Effector CD4-positive, alpha-beta T cell (primary cell): ENCODE data around the gene SNX22. TPM values are rescaled to one million over a fixed set of nuclear protein-coding genes. Genes with fewer than 3 reads are reported as not detected.
"Not testable (repeated sequence)": the region's sequence is repeated elsewhere in the genome, so short reads cannot be mapped to it uniquely, and the experiment has no call there.

Experiments used
- DNase-seq: peaks from one replicate; pipeline ENCODE4 v3.0.0-alpha.2; 2020
- total RNA-seq: gene quantifications from one replicate; lab custom pipeline; 2026; lab: John Stamatoyannopoulos, UW

The SNX22 gene
- total RNA-seq, result not detected

- no peak for DNase-seq
Measured at GRCh38 chr15:64151727-64152506, at the start of gene SNX22. Gene SNX22, plus strand, starts transcription at chr15:64151731. Its CDS starts 45 bp downstream, at chr15:64151776.

GRCh38 chr15:64102497-64102896 lies 49.0 kb upstream of the SNX22 start:
- no peak for DNase-seq

DNA sequence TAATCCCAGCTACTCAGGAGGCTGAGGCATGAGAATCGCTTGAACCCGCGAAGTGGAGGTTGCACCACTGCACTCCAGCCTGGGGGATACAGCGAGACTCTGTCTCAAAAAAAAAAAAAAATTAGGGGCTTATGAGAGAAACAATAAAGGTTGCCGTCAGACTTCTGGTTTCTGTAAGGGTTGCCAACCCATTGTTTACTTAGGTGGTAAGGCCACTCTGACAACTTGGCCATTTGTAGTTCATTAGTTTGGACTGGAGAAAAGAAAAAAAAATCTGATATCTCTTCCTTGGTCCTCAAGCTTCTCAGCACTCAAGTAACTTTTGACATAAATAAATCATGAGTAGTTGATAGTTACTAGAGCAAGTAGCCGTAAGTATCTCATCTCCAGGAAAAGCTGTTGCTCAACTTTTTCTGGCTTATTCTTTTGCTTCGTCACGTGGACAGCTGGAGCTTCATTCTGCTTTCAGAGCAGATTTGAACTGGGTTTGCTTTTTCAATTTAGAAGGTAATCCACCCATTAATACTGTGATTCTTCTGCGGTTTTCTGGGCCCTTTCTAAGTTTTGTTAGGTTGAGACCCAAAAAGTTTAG lies 46.3 kb upstream of the SNX22 start:
- no peak for DNase-seq

DNA sequence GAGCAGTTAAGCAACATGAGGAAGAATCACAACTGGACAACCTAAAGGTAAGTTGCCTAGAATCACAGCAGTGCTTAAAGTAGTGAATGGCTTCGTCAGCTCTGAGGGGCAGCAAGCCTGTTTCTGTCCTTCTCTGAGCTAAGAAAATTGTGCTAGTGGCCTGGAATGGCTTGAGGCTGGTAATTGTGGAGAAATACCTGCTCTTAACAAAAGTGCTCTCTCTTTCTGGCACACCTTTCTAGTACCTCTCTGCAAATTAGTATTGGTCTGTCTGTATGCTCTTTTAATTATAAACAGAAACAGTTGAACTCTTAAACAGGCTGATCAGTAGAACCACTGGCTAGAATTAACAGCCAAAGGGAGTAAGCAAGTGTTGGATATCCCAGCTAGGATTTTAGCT lies 44.2 kb upstream of the SNX22 start:
- DNase-seq, result no peak

- not testable (repeated sequence) for DNase-seq
Measured at GRCh38 chr15:64110108-64110701, 41.3 kb upstream of the SNX22 start.

DNA sequence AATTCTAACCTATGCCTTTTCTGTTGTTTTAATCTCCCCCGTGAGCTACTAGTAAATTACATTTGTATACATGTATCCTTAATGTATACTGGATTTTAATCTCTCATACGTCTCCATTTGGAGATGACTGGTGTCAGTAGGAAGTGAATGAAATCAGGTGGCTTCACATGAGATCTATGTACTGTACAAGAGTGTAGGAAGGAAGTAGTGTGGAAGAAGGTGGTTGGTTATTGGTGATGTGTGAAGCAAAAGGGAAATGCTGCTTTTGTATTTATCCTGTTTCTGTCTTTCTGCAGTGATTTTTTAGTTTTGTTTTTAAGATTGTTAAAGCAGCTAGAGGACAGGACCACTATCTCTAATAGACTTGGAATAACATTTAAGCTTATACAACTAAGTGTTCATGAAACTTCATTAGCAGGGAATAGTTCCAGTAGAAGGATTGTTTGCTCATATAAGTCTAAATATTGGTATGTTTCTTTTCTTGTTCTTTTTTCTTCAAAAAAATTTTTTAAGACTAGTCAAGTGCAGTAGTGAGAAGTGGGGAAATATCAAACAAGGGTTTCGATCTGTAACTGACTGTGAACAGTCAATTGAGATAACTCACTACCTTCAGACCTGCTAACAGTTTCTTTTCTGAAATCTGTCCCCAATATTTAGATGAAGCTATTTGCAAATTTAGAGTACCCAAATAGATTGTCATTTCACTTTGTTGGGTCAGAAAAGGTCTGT lies 40.4 kb upstream of the SNX22 start:
- no peak for DNase-seq

- no peak for DNase-seq
Measured at GRCh38 chr15:64111679-64112050, 39.9 kb upstream of the SNX22 start.

GRCh38 chr15:64112073-64112772 lies 39.3 kb upstream of the SNX22 start:
- no peak for DNase-seq

DNA sequence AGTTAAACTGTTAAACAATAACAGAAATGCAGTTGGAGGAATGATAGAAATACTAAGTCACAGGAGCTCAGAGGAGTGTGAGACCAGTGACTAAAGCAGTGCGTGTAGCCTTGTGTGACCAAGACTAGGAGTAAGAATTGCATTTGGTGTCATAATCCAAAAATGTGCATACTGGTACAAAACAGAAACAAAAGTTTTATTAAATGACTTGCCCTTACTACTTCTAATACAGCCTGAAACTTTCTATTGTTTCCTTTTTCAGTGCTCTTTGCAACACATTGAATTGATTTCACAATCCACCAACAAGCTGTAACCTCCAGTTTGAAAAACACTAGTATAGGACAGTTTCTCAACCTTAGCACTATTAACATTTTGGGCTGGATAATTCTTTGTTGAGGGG lies 38.6 kb upstream of the SNX22 start:
- DNase-seq, result no peak

- no peak for DNase-seq
Measured at GRCh38 chr15:64117759-64118487, 33.6 kb upstream of the SNX22 start.

DNA sequence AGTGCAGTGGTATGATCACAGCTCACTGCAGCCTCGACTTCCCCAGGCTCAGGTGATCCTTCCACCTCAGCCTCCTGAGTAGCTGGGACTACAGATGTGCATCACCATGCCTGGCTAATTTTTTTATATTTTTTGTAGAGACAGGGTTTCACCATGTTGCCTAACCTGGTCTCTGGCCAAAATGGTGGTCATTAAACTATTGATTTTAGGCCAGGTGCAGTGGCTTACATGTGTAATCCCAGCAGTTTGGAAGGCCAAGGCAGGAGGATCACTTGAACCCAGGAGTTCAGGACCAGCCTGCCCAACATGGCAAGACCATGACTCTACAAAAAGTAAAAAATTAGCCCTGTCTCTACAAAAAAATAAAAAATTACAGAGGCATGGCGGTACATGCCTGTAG lies 31.2 kb upstream of the SNX22 start:
- DNase-seq, result not testable (repeated sequence)

DNA sequence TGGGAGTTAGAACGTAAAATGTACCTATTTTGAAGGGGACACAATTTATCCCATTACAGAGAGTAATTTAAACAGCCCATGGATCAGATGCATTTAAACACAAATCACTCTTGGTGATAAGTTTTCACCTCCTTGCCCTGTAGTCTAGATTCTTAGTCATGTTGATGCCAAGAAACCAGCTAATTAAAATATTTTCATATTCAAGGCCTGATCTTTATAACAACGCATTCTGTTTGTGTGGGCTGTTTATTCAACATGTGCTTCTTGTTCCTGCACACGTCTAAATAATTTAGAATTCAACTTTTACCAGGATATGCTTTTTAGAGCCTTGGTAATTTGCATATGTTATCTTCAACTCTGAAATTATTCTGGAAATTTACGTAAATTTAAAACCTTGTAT lies 29.9 kb upstream of the SNX22 start:
- no peak for DNase-seq

DNA sequence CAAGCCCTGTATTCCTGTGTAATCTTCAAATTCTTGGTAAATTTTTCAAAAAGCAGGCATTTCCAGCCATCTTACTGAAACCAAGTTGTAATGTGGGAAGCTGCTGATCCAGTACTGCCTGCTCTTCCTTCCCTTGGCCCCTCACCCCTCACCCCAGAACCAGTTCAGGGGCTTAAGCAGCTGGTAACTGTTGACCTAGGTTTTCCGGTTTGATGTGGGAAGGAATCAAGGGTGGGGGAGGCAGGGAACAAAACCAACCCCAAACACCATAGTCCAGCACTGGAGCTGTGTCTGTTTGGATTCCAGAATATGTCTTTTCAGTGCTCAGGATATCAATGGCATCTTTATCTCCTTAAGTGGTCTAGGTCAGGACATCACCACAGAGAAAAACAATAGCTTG lies 29.1 kb upstream of the SNX22 start:
- DNase-seq, result no peak

GRCh38 chr15:64122936-64123351 lies 28.6 kb upstream of the SNX22 start:
- DNase-seq, result no peak

GRCh38 chr15:64125978-64126377 lies 25.6 kb upstream of the SNX22 start:
- DNase-seq, result no peak

DNA sequence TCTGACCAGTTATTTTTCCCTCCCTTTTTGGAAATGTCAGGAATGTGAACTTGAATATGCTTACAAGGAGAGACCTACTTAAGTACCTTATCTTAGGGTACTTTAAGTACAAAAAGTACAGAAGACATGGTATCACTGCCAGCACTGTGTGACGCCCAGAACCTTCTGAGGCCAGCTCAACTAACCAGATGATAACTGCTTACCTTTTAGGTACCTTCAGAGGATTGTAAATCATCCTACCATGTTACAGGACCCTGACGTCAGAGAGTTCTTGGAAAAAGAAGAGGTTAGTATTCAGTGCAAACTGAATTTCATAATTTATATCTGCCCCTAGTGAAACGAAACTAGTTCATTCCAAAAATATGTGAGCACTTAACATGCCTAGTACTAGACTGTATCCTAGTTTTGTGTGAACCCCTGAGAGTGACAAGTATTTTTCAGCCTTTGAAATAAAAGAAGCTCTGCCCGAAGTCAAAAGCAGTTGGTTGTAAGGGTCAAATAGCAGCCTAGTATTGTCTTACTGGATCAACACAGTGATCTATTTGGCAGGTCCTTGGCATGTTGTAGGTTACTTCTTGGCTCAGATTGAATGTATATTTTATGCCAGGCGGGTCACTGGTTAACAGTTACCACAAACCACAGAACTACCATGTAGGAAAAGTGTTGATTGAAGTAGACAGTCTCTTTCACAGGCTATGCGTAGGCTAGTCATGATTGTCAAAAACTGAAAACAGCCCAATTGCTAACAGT lies 23.8 kb upstream of the SNX22 start:
- no peak for DNase-seq

- DNase-seq, result no peak
Measured at GRCh38 chr15:64130159-64130558, 21.4 kb upstream of the SNX22 start.

GRCh38 chr15:64131547-64131946 lies 20.0 kb upstream of the SNX22 start:
- DNase-seq, result no peak

DNA sequence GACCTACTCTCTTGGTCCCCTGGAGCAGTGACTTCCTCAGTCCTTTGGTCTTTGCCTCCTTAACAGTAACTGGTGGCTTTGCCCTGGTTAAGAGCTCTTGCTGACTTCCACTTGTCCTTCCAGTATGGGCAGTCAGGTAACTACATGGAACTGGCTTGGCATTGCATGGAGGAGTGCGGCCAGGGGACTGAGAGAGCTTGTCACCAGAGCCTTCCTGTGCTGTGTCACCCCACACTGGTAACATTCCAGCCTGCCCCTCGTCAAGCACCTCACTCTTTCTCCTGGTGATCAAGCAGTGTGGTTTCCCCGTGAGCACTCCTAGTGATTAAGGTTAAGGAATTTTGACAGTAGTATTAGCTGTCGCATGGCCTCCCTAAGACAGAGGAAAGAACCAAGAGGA lies 19.3 kb upstream of the SNX22 start:
- DNase-seq, result no peak

GRCh38 chr15:64133623-64134344 lies 17.7 kb upstream of the SNX22 start:
- DNase-seq, result no peak
